GM19452 (cell line): Measurements from ENCODE around the gene CLGN.

Experiments used
- ATAC-seq: cut with Tn5 transposase; IDR thresholded peaks from one replicate; pipeline ENCODE4 v1.9.1; 2021; ENCODE audit not compliant: unreplicated experiment

Gene CLGN

GRCh38 chr4:140388015-140388414 is 39.4 kb downstream of the CLGN start:
- ATAC-seq, result no peak

DNA sequence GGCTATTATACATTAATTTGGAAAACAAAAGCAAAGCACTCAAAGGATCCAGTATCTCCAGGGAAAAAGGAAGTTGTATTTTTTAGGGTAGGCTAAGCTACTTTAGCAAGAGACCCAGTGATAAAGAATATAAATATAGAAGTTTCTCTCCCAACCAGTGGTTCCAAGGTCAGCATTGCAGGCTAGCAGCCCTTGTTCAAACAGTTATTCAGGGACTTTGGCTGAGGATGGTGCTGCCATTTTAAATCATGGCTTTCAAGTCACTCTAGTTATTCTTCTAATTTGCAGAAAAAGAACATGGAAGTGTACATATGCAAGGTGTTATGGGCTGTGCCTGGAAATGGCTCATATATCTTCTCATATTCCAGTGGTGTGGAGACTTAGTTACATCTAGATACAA is 44.7 kb downstream of the CLGN start:
- no peak for ATAC-seq

- ATAC-seq, result no peak
Observed at GRCh38 chr4:140374130-140374477, 53.3 kb downstream of the CLGN start.

GRCh38 chr4:140373328-140374129 is 53.9 kb downstream of the CLGN start, which contains the start of gene SCOC:
TSS of gene SCOC (plus strand) at chr4:140373646. CDS start at chr4:140379171, 5,525 bp downstream.
- ATAC-seq, result peak; percentile 94

- peak; percentile 62 for ATAC-seq
Observed at GRCh38 chr4:140372751-140373327, 54.6 kb downstream of the CLGN start.

DNA sequence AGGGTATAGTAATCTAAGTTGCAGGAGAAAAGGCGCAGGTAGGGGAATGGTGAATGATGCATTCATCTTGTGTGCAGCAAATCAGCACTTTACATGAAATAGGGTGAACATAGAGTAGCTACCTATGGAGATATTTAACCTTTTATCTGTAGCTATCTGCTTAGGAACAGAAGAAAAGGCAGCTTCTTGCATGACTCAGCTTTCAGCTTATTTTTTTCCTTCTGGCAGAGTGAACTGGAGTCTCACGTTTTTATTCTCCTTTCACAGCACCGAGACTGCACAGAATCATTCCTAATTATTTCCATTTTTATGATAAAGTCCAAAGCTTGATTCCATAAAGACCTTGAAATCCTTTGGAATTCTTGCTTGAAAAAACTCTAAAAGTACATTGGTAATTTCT is 58.8 kb downstream of the CLGN start:
- ATAC-seq, result no peak

- no peak for ATAC-seq
Observed at GRCh38 chr4:140367738-140368137, 59.7 kb downstream of the CLGN start.

GRCh38 chr4:140363558-140363957 is 63.9 kb downstream of the CLGN start:
- ATAC-seq, result no peak

DNA sequence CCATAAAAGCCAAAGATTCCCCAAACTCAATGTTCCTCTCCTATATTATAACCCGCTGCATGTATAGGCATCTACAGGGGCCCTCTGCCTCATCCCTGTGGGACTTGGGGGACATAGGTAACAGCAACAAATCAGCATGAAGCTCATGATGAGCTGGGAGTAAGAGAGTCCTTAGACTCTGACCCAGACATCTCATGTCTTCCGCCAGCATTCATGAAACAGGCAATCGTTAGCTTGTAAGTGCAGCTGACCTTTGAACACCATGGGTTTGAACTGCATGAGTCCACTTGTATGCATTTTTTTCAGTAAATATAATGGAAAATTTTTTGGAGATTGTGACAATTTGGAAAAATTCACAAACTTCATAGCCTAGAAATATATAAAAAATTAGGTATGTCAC is 64.4 kb downstream of the CLGN start:
- no peak for ATAC-seq

DNA sequence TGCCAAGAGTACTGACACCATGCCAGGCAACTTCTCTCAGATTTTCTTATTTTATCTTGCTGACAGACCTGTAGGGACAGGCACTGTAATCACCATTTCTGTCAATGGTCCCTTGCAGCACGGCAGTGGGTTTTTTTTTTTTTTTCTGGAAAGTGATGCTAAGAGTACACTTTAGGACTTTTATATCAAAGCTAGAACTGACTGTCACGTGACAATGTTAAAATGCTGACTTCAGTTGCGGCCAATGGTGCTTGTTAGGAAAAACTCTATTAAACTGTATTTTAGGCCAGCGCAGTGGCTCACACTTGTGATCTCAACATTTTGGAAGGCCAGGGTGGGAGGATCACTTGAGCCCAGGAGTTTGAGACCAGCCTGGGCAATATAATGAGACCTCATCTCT is 66.3 kb downstream of the CLGN start:
- no peak for ATAC-seq

DNA sequence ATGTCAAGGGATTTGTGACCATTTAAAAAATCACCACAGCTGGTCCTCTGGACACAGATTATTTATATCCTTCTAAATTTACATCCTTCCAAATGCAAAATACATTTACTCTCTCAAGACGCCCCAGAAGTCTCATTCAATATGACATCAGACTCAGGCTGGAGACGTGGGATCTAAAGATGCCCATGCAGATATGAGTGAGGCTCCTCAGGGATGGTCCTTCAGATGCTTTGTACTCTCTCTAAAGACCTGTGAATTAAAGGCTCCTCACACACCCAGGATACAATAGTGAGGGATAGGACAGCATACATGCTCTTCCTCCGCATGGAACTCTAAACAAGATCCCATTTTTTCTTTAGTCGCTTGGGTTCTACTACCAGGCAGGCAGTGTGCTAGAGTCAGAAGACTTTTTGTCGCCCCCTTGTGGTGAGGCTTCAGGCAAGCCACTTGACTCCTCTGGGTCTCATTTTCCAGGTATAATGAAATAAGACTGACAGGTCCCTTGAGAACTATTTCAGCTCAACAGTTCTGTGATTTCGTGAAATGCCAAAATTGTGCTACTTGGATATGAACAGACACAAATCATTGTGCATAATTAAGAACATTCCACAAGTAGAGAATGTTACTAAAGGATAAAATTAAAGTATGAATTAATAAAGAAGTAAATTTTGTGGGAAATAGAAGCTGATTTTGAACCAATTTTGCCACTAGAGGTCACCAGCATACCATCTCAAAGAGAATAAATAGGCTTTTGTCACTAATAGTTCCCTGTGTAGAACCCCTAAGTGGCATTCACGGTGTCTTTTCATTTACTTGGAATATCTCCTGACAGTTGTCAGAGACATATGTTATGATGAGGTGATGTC is 67.7 kb downstream of the CLGN start:
- ATAC-seq, result peak; percentile 97

- no peak for ATAC-seq
Observed at GRCh38 chr4:140358281-140358680, 69.2 kb downstream of the CLGN start.

GRCh38 chr4:140357868-140358267 is 69.6 kb downstream of the CLGN start:
- no peak for ATAC-seq

DNA sequence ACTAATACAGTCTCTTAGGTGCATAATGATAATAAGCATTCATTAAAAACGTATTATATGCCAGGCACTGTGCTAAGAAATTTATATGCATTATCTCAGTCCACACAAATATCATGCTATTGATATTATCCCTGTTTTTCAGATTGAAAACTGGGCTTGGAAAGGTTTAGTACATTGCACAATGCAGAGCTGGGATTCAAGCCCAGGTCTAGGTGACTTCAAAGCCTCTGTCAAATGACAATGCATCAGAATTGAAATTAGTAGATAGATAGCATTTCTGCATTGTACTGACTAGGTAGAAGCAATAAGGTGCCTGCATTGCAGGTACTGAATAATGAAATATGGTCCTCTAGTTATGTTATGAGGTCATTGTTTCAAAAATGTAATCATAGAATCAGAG is 72.2 kb downstream of the CLGN start:
- no peak for ATAC-seq

DNA sequence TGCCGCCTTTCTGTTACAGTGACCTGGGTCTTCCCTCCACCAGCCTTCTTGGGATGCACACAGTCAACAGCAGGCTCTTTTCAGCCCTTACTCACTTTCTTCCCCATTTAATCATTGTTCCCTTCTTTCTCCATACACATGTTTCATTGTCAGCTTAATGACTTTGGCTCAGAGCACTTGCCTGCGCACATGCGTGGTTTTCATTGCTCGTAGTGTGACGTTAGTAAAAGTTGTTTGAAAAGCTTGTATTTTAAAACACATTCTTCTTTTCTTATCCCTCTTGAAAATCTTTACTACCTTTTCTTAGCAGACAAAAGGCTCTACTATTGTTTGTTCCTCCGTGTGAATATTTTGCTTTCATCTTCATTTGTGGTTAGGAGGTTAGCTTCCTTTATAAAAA is 73.7 kb downstream of the CLGN start:
- no peak for ATAC-seq

DNA sequence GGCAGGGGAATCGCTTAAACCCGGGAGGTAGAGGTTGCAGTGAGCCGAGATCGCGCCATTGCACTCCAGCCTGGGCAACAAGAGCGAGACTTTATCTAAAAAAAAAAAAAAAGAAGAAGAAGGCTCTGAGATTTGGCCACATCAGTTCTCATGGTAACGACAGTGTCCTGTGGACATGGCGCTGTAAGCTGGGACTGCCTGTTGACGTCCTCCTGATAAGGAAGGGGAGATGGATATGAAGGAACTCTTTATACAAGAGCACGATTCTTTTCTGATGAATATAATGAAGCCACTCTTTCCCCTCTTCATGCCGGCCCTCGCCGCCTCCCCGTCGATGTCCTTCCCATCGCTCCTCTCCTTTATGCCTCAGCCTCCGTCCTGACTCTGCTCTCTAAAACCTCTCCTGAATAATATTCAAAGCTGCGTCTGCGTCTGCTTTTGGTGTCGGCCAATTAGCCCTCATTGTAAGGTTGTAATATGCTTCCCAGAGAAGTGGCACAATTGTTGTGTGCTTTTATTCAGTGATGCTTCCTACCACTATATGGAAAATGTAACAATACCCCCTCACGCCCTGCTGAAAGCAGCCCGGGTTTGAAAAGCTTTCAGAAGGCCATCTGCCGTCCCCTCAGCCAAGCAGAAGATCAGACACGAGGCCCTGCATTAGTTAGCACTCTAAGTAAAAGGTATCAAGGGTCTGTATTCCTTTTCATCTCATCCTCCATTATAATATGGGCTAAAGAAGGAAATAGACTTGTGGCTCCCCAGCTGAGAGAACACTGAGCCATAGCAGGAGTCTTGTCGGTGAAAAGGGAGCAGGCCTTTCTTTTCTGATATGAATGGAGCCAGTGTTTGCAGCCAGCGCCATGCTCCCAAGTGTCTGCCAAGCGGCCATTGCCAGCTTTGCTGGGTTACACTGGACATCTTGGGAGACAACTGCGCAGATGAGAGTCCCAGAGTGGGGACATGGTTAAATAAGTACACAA is 76.1 kb downstream of the CLGN start:
- no peak for ATAC-seq

- no peak for ATAC-seq
Observed at GRCh38 chr4:140349816-140350215, 77.6 kb downstream of the CLGN start.

DNA sequence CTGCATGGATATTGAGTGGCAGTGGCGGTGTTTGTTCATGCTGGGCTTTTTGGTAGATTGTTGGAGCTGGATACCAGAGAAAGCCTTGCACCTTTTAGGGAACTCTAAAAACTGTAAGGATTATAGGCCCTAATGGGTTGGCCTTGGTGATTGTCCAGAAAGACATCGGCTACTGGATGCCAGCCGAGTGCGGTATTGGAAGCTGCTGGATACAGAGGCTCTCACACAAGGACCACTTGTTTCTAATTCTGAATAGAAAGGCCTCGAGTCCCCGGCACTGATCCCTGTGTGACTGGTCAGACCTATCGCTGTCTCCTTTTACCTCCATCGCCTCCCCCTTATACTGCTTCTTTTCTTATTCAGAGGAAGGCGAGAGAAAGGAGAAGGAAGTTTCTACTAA is 81.3 kb downstream of the CLGN start:
- ATAC-seq, result no peak

- no peak for ATAC-seq
Observed at GRCh38 chr4:140344621-140345020, 82.8 kb downstream of the CLGN start.

- no peak for ATAC-seq
Observed at GRCh38 chr4:140344101-140344500, 83.3 kb downstream of the CLGN start.

- peak; percentile 100 for ATAC-seq
Observed at GRCh38 chr4:140343303-140343702, 84.1 kb downstream of the CLGN start.
